SW480 (cell line): Measurements from ENCODE around the gene KSR2.

Experiments
- DNase-seq: peaks from one replicate; pipeline ENCODE4 v3.0.0-alpha.2; 2016; ENCODE audit warnings: low spot score

Gene KSR2

DNA sequence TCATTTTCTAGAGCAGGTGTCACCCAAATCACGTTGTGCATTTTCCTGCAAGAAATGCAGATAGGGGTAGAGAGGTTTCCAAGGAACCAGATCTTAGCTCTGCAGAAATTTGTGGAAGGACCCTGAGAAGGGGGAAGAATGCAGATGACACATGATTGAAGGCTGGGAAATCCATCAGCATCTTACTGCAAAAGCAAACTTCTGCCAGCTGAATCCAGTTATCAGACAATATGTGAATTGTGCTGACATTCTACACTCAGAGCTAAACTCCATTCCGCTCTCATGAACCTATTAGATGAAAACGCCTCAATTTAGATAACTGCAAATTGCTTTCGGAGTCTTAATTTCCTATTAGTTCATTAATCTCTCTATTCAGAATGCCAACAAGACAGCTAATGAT is 396.0 kb downstream of the KSR2 start:
- DNase-seq = no peak

DNA sequence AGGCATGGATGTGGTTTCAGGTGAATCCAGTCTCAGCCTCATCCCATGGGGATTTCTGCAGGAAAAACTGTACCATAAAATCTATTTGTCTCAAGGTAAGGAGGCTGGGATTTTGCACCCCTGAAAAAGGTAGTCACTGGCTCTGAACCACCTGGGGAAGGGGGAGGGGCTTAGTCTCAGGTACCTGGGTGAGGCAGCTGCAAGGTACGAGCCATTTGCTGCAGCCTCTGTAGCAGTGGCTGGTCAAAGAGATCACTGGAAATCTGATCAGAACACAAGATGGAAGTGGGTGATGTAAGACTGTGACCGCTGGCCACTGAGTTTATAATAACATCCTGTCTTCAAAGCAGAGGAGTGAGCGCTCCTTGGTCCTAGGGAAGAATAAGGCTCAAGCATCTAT is 397.5 kb downstream of the KSR2 start:
- DNase-seq = no peak

DNA sequence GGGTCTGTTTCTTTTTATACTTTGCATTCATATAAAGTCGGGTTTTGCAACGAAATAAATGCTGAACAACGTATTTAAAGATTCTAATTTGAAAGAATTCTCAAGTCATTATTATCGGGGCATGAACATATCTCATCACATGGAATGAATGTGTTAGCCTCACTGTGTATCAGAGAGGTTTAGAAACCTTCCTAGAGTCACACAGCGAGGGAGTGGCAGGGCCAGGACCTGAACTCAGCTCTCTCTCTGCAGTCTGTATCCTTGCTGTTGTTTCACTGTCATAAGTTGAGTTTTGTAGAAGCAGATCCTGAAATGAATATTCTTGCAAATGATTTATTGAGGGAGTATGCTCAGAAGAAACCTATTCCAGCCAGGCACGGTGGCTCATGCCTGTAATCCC is 398.2 kb downstream of the KSR2 start:
- no peak for DNase-seq

DNA sequence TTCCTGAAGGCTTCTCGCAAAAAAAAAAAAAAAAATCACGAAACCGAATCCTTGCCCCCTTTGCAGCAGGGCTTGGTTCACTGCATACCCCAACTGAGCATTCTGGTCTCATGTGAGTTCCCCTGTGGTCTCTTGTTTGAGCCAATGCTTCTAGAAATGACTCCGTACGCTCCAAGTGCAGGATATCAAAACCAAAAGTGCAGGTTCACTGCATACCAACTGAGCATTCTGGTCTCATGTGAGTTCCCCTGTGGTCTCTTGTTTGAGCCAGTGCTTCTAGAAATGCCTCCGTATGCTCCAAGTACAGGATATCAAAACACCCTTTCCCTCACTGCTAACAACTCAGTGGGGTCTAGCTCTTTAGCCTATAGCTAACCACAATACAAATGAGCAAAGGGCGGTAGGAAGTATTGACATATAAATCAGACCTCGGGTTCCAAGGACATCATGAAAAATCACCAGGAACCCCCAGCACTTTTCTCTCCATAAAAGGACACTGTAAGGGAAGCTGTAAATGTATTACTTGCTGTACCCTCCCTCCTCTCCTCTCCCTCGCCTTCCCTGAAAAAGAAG is 401.1 kb downstream of the KSR2 start:
- no peak for DNase-seq

DNA sequence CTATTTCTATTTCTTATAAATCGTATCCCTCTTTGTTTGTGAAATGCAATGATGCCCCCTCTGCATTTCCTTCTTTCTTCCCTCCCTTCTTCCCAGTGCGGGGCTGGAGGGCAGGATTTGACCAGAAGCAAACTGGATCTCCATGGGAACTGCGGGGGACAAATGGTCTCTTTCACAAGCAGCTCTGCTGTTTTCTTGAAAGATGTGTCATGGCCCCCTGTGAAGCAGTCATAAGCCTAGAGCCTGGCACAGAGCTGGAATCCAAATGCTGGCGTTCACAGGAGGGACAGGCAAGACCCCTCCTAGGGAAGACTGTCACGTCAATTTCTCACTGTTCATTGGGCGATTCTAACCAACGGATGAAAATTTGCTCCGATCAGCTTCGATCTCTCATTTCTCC is 403.9 kb downstream of the KSR2 start:
- no peak for DNase-seq

DNA sequence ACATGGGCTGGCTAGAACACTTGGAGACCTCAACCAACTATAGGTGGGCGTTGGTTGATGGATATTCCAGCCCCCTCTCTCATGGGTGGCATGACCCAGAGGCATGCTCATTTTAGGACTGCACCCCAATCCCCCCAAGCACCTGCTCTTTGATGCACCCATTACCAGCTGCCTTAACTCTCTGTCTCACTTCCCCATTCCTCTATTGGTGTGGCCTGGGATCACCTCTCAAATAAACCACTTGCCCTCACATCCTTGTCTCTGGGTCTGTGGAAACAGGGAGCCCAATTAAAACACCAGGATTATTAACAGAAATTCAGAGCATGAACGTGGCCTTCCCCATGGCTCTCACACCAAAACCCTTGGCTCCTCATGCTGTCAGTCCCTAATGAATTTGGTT is 405.1 kb downstream of the KSR2 start:
- DNase-seq = no peak

DNA sequence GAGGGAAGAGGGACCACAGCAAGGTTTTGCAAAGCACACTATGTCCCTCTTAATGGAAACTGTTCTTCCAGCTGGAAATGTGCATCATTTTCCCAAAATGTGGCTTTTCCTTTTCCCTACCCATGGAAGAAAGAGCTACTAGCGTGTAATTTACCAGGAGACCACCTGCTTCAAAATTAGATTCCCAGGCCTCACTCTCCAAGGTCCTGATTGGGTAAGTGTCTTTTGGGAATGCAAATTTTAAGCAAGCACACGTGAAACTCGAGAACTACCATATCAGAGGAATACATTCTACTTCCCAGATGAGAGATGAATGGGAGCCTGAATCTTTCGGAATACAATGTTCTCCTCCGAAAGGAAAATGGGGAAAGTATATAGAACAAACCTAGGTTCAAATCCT is 405.8 kb downstream of the KSR2 start:
- DNase-seq = no peak

DNA sequence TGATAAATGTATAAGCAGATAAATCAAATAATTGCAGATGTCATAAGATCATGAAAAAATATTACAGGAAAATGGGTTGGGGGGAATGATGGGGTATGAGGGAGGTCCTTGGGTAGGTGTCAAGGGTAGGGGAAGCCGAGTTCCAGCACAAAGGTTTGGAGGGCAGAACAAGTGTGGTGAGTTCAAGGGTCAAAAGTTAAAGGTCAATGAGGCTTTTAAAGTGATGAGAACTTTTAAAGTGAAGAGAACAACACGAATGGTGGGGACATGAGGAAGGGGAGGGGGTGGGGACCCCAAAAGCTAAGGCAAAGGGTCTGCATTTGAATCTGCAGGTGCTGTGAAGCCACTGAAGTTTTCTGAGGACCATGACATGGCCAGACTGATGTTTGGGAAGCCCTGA is 406.8 kb downstream of the KSR2 start:
- no peak for DNase-seq

DNA sequence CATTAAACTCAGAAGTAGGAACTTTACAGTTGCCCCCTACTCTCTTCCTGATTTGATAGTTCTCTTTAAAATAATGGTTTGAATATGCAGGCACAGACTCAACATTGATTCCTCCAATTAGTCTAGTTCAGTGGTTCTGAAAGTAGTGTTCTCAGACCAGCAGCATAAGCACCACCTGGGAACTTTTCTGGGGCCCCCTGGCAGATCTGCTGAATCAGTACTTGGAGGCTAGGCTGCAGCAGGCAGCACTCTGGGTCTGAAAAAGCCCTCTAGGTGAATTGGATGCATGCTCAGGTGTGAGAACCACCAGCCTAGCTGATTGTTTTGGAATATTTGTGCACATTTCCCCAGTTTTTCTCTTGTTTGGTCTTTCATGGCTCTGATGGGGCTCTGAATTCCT is 408.8 kb downstream of the KSR2 start:
- no peak for DNase-seq

DNA sequence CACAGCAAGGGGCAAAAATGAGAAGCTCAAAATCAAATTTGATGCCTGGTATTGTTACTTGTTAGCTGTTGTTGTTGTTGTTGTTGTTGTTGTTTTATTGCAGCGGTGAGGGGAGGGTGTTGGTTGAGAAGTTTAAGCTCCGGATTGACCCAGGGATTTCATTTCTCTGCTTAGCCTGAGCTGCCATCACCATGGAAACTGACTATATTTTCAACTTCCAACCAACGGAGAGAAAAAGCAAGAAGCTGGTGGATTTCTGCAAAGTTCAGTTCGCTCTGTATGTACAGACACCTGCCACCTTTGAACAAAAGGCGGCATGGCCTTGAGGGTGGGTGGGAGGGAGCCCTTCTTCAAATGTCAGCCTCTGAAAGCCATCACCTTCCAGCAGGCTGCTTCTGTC is 412.9 kb downstream of the KSR2 start:
- DNase-seq = no peak

DNA sequence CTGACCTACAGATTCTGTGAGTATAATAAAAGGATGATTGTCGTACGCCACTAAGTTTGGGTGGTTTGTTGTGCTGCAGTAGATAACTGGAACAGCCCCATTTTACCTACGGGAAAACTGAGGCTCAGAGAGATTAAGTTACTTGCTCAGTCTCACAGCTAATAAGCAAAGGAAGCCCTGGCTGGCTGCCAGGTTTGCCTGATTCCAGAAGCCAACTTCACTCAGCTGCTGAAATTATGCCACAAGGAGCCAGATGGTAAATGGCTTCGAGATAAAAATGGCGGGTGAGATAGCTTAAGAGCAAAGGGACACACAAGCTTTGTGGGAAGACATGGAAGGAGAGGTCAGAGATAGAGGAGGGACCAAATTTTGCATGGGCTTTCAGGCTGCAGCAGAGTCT is 415.8 kb downstream of the KSR2 start:
- DNase-seq = no peak

DNA sequence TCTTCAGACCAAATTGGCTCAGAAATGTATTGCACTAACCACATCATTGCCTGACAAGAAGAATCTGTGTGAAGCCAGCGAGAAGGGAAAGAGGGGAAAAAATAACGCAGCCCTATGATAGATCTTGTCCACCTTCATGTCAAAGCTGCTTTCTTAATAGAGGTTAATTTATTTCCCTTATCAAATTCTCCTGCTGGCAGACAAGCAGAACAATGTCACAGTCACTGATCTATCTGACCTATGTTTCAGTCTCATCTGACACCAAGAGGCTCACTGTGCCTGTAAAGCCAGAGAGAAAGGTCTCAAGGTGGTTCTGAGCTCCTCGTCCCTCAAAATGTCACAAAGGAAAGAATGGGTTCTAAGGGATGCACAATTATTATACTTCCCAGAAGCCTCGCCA is 417.1 kb downstream of the KSR2 start:
- no peak for DNase-seq

DNA sequence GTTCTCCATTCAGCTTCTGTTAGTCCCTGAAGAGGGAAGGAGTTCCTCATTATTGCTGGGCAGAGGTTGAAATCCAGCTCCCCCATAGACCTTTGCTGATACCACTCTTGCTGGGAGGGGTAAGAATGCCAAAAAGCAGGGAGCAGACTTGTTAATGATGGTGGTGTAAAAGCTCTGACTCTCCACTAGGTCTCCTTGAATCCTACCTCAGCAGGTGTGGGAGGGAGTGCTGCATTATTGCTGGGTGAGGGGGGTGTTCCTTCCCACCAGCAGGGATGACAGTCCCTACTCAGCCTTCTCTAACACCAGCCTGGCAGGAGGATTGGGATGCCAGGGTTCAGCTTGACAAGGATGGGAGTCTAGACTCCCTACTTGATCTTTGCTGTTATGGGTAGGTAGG is 421.6 kb downstream of the KSR2 start:
- DNase-seq = no peak

DNA sequence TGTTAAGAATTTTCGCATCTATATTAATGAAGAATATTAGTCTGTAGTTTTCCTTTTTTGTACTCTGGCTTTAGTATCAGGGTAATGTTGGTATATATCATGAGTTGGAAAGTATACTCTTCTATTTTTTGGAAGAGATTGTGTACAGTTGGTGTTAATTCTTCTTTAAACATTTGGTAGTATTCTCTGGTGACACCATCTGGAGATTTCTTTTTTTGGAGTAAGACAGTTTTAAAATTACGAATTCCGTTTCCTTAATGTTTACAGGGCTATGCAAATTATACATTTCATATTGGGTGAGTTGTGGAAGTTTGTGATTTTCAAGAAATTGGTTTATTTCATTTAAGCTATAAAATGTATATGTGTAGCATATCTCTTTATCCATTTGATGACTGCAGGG is 423.6 kb downstream of the KSR2 start:
- DNase-seq = no peak

DNA sequence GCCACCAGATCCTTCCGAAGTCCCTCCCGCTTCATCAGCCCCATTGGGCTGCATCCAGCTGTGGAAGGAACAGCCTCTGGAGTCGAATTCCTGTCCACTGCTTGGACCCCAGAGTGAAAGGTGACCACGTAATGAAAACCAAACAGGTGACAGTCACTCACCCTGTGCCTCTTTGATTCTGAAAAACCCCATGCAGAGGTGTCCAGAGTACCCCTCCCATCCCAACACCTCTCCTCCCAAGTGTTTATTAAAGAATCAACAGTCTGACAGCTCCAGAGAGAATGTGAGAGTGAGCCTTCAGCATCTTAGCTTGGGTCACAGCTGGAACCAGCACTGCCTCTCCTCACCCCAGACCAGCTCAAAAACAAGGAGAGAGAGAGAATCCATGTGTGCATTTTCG is 428.8 kb downstream of the KSR2 start:
- DNase-seq = no peak

DNA sequence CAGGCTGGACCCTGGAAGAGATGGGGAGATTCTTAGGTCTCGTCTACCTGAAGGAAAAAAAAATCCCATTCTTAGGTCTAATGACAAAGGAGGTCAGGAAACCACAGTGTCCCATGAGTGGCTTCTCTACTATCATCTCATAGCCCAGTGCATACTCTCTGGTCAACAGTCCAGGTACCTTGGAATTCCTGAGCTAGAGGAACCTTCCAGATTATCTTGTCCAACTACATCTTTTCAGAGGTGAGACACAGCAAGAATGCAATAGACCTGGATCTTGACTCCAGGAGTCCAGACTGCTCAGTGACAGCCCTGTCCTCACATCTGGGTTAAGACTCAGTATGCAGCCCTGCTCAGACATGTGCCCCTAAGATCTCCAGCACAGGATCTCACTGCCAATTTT is 429.9 kb downstream of the KSR2 start:
- no peak for DNase-seq

DNA sequence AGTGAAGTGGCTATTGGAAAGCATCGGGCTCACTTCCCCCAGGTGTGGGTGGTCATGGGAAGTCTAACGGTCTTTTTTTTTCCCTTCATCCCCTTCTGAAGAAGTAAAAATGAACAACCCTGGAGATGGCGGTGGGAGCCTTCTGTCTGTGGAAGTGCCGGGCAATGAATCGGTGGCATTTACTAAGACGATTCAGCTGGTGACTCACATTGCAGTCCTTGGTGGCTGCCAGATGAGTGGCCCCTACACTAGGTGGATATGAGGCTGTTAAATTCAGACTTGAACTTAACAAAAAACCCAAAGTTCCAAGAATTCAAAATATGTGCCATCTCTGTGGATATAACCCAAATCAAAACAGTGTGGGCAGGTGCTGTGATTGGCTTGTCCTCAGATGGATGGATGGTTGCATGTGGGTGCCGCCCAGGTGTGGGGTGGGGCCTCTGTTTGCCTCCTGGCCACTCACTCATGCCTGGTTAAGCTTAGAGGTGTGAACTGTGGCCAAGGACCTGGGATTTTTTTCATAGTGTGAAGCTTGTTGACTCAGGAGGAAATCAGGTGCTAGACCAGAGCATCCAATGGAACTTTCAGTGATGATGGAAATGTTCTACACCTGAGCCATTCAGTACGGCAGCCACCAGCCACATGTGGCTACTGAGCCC is 430.6 kb downstream of the KSR2 start:
- DNase-seq = no peak

DNA sequence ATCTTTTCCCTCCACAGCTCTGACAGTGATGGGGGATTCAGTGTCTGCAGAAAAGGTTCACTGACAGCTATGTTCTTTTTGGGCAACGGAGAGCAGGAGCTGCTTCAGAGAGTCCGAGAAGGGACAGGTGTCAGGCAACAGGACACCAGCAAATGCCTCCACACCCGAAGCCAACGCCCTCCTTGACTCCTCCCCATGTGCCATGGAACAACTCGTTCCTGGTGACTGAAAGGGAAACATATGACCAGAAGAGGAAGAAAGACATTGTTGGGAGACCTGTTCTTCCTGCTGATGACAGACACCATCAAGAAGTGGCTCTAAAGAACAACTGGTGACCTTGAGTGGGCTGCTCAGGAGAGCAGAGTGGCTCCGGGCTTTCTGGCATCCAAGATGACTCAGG is 435.1 kb downstream of the KSR2 start:
- DNase-seq = peak; percentile 20

DNA sequence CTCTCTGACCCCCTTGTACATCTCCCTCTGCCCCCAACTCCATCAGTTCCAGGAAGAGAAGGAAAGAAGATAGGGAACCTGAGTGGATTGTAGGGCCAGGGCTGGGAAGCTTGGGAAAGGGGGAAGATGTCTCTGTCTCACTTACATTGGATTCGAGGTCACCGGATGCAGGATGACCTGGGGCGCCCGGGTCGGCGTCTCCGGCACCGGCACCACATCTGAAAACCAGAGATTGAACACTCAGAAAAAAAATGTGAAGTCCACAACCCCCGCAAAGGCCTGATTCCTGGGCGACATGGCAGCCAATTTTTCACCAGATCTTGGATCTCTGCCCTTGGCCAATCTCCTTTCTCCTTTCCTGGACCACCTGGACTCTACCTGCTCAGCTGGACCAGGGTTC is 438.0 kb downstream of the KSR2 start:
- DNase-seq = no peak

DNA sequence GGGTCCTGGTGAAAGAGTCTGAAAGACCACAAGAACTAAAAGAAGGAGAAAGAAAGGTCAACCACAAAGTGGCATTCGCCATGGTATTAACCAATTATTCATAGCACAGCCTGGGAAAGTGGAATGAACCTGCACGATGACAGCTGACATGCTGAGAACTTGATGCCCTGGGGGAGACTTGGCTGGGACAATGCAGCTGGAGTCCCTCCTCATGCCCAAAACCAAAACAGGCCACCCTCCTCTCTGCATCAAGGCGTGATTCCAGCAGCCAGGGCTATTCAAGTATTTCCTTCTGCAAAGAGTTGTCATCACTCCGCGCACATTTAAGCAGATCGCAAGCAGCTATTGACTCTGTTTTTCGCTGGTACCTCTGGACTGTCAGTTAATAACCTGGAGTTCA is 440.3 kb downstream of the KSR2 start:
- DNase-seq = no peak

DNA sequence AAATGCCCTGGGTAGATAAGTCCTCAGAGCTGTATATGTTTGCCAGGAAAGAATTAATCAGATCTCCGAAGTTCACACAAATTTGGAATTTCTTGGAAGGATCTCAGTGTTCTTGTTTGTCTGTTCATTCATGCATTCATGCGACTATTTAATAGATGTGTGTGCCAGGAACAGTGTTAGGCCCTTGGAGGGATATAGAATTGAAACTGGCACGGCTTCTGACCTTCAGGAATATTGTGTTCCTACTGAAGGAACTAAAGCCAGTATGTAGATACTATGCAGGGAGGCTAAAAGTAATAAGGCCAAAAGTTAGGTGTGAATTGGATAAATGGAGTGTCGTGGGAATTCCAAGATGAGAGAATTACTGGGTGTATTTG is 441.3 kb downstream of the KSR2 start:
- DNase-seq = no peak

DNA sequence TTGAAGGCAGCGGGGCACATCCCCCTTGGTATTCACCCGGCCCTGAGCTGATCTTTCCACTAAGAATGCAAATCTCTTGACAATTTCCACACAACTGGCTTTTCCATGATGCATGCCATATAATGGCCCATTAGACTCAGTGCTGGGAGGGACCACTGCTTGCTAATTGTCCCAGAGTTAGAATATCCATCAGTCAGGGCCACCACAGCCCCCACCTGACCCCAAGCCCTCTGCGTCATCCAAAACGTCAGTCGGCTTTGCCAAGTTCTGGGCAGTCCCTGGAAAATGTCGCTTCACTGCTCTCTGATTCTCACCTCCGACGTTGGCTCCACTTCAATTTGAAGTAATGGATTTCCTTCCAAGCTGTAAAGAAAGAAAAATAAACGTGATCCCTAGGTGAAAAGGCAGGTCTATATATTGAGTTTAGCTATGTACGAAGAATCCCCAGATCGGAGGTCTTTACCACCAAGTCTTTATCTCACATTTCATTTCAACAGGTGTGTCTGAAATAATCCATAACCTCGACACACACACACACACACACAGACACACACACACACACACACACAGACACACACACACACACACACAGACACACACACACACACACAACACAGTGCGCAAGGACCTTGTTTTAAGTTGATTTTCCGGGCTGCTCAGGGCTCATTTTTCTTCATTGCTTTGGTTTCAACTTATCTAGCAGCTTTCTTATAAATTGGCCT is 441.9 kb downstream of the KSR2 start:
- DNase-seq = no peak

DNA sequence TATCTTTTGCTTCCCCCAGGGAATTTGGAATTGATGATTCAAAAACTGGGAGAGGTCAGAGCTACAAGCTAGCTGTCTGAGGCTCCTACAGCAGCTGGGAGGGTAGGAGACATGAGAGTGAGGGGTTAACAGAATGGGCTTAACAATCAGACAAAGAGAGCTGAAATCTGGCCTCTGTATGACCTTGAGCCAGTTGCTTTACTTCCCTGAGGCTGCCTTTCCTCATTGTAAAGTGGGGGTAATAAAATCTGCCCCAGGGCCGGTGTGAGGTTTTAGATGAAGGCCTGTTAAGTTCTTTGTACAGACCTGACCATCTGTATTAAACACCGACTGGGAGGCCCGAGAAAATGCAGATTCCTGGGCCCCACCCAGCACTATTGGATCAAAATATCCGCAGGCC is 443.0 kb downstream of the KSR2 start:
- DNase-seq = no peak

DNA sequence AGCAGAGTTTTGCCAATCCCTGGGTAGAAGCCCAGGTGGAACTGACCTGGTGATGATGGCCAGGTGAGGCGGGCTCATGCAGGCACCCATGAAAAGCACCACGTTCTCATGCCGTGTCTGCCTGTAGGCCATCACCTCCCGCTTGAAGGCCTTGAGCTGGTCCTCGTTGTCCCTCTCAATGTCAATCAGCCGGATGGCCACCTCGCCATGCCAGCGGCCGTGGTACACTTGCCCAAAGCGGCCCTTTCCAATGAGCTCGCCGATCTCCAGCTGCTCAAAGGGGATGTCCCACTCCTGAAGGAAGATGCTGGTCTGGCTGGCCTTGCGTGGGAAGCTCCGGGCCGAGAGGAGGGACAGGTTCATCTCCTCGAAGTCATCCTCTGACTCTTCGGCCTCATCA is 444.0 kb downstream of the KSR2 start:
- DNase-seq = no peak
